Measurements from ENCODE around the gene XPR1.

Gene XPR1

DNA sequence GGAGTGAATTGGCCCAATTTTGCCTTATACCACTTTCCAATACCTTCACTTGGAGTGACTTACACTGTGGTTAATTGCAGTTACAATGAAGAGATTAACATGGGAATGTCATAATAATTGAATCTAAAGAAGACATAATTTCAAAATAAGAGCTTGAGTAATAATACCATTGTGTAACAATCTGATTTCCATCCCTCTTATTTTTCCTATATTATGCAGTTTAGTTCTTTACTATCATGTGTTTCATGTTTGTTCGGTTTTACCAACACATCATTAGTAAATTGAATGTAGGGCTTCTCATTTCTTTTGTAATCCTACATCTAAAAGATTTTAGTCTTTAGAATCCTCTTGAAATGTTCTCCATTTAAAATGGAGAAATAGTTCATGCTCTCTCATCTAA lies 19.2 kb upstream of the XPR1 start:
- Histone ChIP-seq H3K27ac (ENCODE audit: low read depth, low read length) (no peak overlapping the region), H3F3A (ENCODE audit: insufficient read depth) (no peaks in the 10 kb centered on the region), H2AFZ (ENCODE audit: low read depth, low read length, severe bottlenecking) (no peak overlapping the region), H3K9me2 (replicated peaks; ENCODE audit: insufficient read depth, low read length) (no peaks in the 10 kb centered on the region), H3K27me3 (ENCODE audit: low read length) (no peaks in the 10 kb centered on the region), H3K9ac (ENCODE audit: low read length) (no peak overlapping the region), H3K4me3 (ENCODE audit: insufficient read depth, low read length, poor library complexity, severe bottlenecking) (no peak overlapping the region), H3K9me3 (ENCODE audit: insufficient read depth, low read length) (no peaks in the 10 kb centered on the region), H3K36me3 (ENCODE audit: low read length) (no peaks in the 10 kb centered on the region), H3K79me2 (ENCODE audit: insufficient read depth, low read length) (no peaks in the 10 kb centered on the region), H4K20me1 (ENCODE audit: low read depth, low read length) (no peaks in the 10 kb centered on the region), H3K4me2 (ENCODE audit: low read depth, low read length, poor library complexity, severe bottlenecking) (no peak overlapping the region)
- TF ChIP-seq EZH2phosphoT487 (conservative IDR thresholded peaks at IDR 0.05; ENCODE audit: low read length) = no peak
- TF ChIP-seq, protein P1, sequence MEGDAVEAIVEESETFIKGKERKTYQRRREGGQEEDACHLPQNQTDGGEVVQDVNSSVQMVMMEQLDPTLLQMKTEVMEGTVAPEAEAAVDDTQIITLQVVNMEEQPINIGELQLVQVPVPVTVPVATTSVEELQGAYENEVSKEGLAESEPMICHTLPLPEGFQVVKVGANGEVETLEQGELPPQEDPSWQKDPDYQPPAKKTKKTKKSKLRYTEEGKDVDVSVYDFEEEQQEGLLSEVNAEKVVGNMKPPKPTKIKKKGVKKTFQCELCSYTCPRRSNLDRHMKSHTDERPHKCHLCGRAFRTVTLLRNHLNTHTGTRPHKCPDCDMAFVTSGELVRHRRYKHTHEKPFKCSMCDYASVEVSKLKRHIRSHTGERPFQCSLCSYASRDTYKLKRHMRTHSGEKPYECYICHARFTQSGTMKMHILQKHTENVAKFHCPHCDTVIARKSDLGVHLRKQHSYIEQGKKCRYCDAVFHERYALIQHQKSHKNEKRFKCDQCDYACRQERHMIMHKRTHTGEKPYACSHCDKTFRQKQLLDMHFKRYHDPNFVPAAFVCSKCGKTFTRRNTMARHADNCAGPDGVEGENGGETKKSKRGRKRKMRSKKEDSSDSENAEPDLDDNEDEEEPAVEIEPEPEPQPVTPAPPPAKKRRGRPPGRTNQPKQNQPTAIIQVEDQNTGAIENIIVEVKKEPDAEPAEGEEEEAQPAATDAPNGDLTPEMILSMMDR (IDR thresholded peaks at IDR 0.05; ENCODE audit: insufficient read depth, low read length, poor library complexity, severe bottlenecking) = no peak

DNA sequence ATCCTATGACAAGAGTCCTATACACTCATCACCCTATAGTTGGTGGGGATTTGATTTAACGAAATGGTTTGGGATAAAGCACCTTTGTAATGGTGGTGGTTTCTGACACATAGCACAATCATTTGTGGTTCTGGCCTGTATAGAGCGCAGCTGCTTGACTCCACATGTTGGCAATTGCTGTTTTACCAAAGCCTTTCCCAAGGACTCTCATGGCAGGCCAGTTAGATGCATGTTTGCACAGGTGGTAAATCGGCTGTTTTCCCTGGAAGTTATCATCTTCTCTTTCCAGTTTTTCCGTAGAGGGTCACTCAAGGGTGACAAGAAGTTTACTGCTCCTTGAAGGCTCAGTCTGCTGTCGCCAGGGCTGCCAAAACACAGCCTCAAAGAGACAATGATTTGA lies 17.1 kb upstream of the XPR1 start:
- Histone ChIP-seq H3K36me3 (ENCODE audit: low read length) (no peaks in the 10 kb centered on the region), H3K4me2 (ENCODE audit: low read depth, low read length, poor library complexity, severe bottlenecking) (no peak overlapping the region), H2AFZ (ENCODE audit: low read depth, low read length, severe bottlenecking) (no peak overlapping the region), H3K9ac (ENCODE audit: low read length) (no peak overlapping the region), H3K4me3 (ENCODE audit: insufficient read depth, low read length, poor library complexity, severe bottlenecking) (no peak overlapping the region), H4K20me1 (ENCODE audit: low read depth, low read length) (no peaks in the 10 kb centered on the region), H3K9me2 (replicated peaks; ENCODE audit: insufficient read depth, low read length) (no peaks in the 10 kb centered on the region), H3K27ac (ENCODE audit: low read depth, low read length) (no peak overlapping the region), H3F3A (ENCODE audit: insufficient read depth) (no peaks in the 10 kb centered on the region), H3K27me3 (ENCODE audit: low read length) (no peaks in the 10 kb centered on the region), H3K9me3 (ENCODE audit: insufficient read depth, low read length) (no peaks in the 10 kb centered on the region), H3K79me2 (ENCODE audit: insufficient read depth, low read length) (no peaks in the 10 kb centered on the region)
- no peak for TF ChIP-seq EZH2phosphoT487 (conservative IDR thresholded peaks at IDR 0.05; ENCODE audit: low read length)
- TF ChIP-seq, protein P1 (IDR thresholded peaks at IDR 0.05; ENCODE audit: insufficient read depth, low read length, poor library complexity, severe bottlenecking) = no peak

DNA sequence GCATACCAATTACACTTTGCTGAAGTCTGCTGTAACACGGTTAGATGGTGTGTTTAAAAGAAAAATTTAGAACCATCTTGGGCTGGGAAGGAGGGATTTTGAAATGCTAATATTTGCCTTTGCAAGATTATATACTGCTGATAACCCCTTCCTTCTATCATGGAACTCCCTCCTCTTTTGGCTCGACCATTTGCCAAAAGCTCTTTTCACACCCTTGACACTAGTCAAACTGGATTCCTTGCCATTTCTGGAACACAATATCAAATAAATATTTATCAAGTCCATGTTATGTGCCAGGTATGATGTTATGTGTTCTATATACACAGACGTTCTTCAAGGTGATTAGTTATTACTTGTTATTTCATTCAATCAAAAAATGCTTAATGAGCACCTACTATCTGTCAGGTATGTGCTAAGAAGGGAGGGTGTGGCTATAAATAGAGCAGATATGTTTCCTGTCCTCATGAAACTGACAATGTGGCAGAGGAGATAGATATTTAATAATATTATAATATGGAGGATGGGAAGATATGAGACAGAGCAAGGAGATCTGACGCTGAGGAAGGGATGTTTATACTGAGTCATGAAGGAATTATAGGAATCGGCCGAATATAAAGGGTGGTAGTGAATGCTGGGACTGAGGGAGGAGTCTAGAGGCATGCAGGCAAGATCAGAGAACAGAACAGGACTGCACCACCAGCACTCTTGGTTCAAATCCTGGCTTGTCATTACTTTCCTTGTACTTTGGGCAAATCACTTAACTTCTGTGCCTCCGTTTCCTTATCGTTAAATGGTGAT lies 16.1 kb upstream of the XPR1 start:
- H3K27me3 ChIP-seq (ENCODE audit: low read length) = no peaks in the 10 kb centered on the region
- H3K4me2 ChIP-seq (ENCODE audit: low read depth, low read length, poor library complexity, severe bottlenecking) = no peak overlapping the region
- no peak overlapping the region for H3K9ac ChIP-seq (ENCODE audit: low read length)
- H4K20me1 ChIP-seq (ENCODE audit: low read depth, low read length) = no peaks in the 10 kb centered on the region
- no peaks in the 10 kb centered on the region for H3K9me3 ChIP-seq (ENCODE audit: insufficient read depth, low read length)
- H3K9me2 ChIP-seq (replicated peaks; ENCODE audit: insufficient read depth, low read length) = no peaks in the 10 kb centered on the region
- no peak overlapping the region for H3K27ac ChIP-seq (ENCODE audit: low read depth, low read length)
- TF ChIP-seq, protein P1 (IDR thresholded peaks at IDR 0.05; ENCODE audit: insufficient read depth, low read length, poor library complexity, severe bottlenecking) = no peak
- TF ChIP-seq EZH2phosphoT487 (conservative IDR thresholded peaks at IDR 0.05; ENCODE audit: low read length) = no peak
- H3K79me2 ChIP-seq (ENCODE audit: insufficient read depth, low read length) = no peaks in the 10 kb centered on the region
- no peak overlapping the region for H3K4me3 ChIP-seq (ENCODE audit: insufficient read depth, low read length, poor library complexity, severe bottlenecking)
- H3K36me3 ChIP-seq (ENCODE audit: low read length) = no peaks in the 10 kb centered on the region
- no peak overlapping the region for H2AFZ ChIP-seq (ENCODE audit: low read depth, low read length, severe bottlenecking)
- H3F3A ChIP-seq (ENCODE audit: insufficient read depth) = no peaks in the 10 kb centered on the region
